GM23248 (cell line): ENCODE data around the gene ZNF160.

Experiments used
- EZH2 ChIP-seq: fragments of 200-600 bp; sonication (generic); IDR thresholded peaks from 2 replicates; pipeline ENCODE4 v1.6.1; 2018; ENCODE audit warnings: antibody characterized with exemption, mild to moderate bottlenecking; ENCODE audit not compliant: insufficient read depth, poor library complexity, severe bottlenecking
- EZH2phosphoT487 ChIP-seq: fragments of 200-600 bp; sonication (generic); IDR thresholded peaks from 2 replicates; pipeline ENCODE4 v1.6.1; 2018; ENCODE audit warnings: antibody characterized with exemption, moderate library complexity, mild to moderate bottlenecking, low read depth; ENCODE audit not compliant: insufficient read depth

DNA sequence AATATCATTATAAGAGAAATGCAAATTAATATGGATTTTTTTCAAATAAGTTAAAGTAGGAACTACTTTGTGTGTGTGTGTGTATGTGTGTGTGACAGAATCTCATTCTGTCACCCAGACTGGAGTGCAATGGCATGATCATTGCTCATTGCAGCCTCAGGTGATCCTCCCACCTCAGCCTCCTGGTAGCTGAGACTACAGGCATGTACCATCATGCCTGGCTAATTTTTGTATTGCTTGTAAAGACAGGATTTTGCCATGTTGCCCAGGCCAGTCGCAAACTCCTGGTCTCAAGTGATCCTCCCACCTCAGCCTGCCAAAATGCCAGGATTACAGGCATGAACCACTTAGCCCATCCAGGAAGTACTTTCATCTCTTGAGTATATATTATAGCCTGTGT is 61.9 kb downstream of the ZNF160 start:
- TF ChIP-seq EZH2: no peak
- TF ChIP-seq EZH2phosphoT487: no peak
